ENCODE results near the gene RGS14. TPM values are rescaled to one million over a fixed set of nuclear protein-coding genes. Genes with fewer than 3 reads are reported as not detected.

Gene RGS14
- total RNA-seq, 3 donors from 2014 or later = 11.1 to 15.2 (median 11.7) TPM

- no peaks in the 10 kb centered on the region for H3K9me3 ChIP-seq
- intact Hi-C loops (cut with DNase I, micrococcal nuclease) = no loop called here
- H3K4me3 ChIP-seq = no peak overlapping the region
- ATAC-seq (no peak), DNase-seq (peak in 1 of 3 donors; percentile 14)
- H3K36me3 ChIP-seq (ENCODE audit: low read depth) = peaks cover 8% of the 10 kb centered on the region
- no peak for TF ChIP-seq CTCF (IDR thresholded peaks at IDR 0.05)
- no peaks in the 10 kb centered on the region for H3K4me1 ChIP-seq (ENCODE audit: low read depth)
Observed at GRCh38 chr5:177334781-177335700, 22.7 kb upstream of the RGS14 start.

GRCh38 chr5:177335701-177336065 lies 22.0 kb upstream of the RGS14 start:
- Histone ChIP-seq H3K4me1 (ENCODE audit: low read depth) (no peaks in the 10 kb centered on the region), H3K9me3 (no peaks in the 10 kb centered on the region), H3K4me3 (no peak overlapping the region), H3K36me3 (ENCODE audit: low read depth) (peaks cover 8% of the 10 kb centered on the region)
- ATAC-seq (no peak), DNase-seq (peak in 1 of 3 donors; percentile 18)
- TF ChIP-seq CTCF (IDR thresholded peaks at IDR 0.05) = no peak
- intact Hi-C loops (cut with DNase I, micrococcal nuclease) = no loop called here

- no peak for TF ChIP-seq CTCF (IDR thresholded peaks at IDR 0.05)
- DNase-seq = peak in 1 of 3 donors; percentile 40
- intact Hi-C loops (cut with DNase I, micrococcal nuclease) = no loop called here
- Histone ChIP-seq H3K4me1 (ENCODE audit: low read depth) (no peaks in the 10 kb centered on the region), H3K36me3 (ENCODE audit: low read depth) (peaks cover 8% of the 10 kb centered on the region), H3K4me3 (no peak overlapping the region), H3K9me3 (no peaks in the 10 kb centered on the region)
- peak; percentile 69 for ATAC-seq
Observed at GRCh38 chr5:177336112-177336511, 21.6 kb upstream of the RGS14 start.

GRCh38 chr5:177336603-177337494 lies 20.9 kb upstream of the RGS14 start:
- ATAC-seq (no peak), DNase-seq (peak in 1 of 3 donors; percentile 26)
- Histone ChIP-seq H3K9me3 (no peaks in the 10 kb centered on the region), H3K4me3 (no peak overlapping the region), H3K36me3 (ENCODE audit: low read depth) (peaks cover 8% of the 10 kb centered on the region), H3K4me1 (ENCODE audit: low read depth) (no peaks in the 10 kb centered on the region)
- no peak for TF ChIP-seq CTCF (IDR thresholded peaks at IDR 0.05)
- intact Hi-C loops (cut with DNase I, micrococcal nuclease) = no loop called here

- no peak for TF ChIP-seq CTCF (IDR thresholded peaks at IDR 0.05)
- H3K4me3 ChIP-seq = no peak overlapping the region
- ATAC-seq (no peak), DNase-seq (peak in 1 of 3 donors; percentile 18)
- H3K9me3 ChIP-seq = no peaks in the 10 kb centered on the region
- no peaks in the 10 kb centered on the region for H3K4me1 ChIP-seq (ENCODE audit: low read depth)
- peaks cover 8% of the 10 kb centered on the region for H3K36me3 ChIP-seq (ENCODE audit: low read depth)
- intact Hi-C loops (cut with DNase I, micrococcal nuclease) = no loop called here
Observed at GRCh38 chr5:177338251-177339106, 19.2 kb upstream of the RGS14 start.
